Breast epithelium (tissue), 4 donors: ENCODE results near the gene DSCAML1. TPM values are rescaled to one million over a fixed set of nuclear protein-coding genes. Genes with fewer than 3 reads are reported as not detected.

Source experiments
- DNase-seq, 2 donors: peaks; one replicate each; pipeline ENCODE4 v3.0.0-alpha.2; 2019; ENCODE audit warnings: low spot score in 2 of 2
- H3K27ac ChIP-seq, 2 donors: fragments of 200-600 bp; sonication (generic) in 1 of 2; one replicate each; pipeline ENCODE4 v1.5.1; 2016 to 2019; ENCODE audit warnings: mild to moderate bottlenecking in 1 of 2
- H3K27me3 ChIP-seq, 2 donors: fragments of 200-600 bp; sonication (generic) in 1 of 2; one replicate each; pipeline versions ENCODE4 v1.5.1 to v1.6.0; 2017 to 2019; ENCODE audit warnings: control low read depth in 1 of 2, mild to moderate bottlenecking in 1 of 2
- H3K36me3 ChIP-seq: fragments of 200-600 bp; one replicate; pipeline ENCODE4 v1.5.1; 2019
- H3K4me1 ChIP-seq, 2 donors: fragments of 200-600 bp; sonication (generic); one replicate each; pipeline ENCODE4 v1.5.1; 2016 to 2019; ENCODE audit warnings: control low read depth in 1 of 2
- H3K4me3 ChIP-seq, 3 donors: fragments of 200-600 bp; sonication (generic); 1 replicate in 2 of 3; 2 replicates in 1 of 3; pipeline ENCODE4 v1.5.1; 2016 to 2019; ENCODE audit warnings: mild to moderate bottlenecking in 3 of 3, moderate library complexity in 2 of 3
- H3K9me3 ChIP-seq, 2 donors: fragments of 200-600 bp; sonication (generic) in 1 of 2; one replicate each; pipeline ENCODE4 v1.5.1; 2016 to 2019; ENCODE audit warnings: control low read depth in 1 of 2
- POLR2A ChIP-seq: fragments of 450-650 bp; IDR thresholded peaks from one replicate; pipeline ENCODE4 v1.6.1; 2016; ENCODE audit warnings: antibody characterized with exemption, mild to moderate bottlenecking, moderate library complexity
- POLR2AphosphoS5 ChIP-seq, 3 donors: sonication (generic); formaldehyde crosslinking; IDR thresholded peaks; one replicate each; pipeline ENCODE4 v1.6.1; 2017; ENCODE audit warnings: antibody characterized with exemption in 3 of 3
- intact Hi-C: fragments of 100-400 bp; cut with DNase I; formaldehyde crosslinking; loops from one replicate; pipeline ENCODE4 v1.15.1; 2023; ENCODE audit warnings: low total_unique reads
- total RNA-seq, 3 donors: library from RNA; depleted of rRNA; stranded (reverse); fragments of >200 nt; gene quantifications; one replicate each; pipeline ENCODE4 v1.1.0, GENCODE V29; 2016
- TF ChIP-seq, protein P1 (sequence below), 3 donors: fragments of 450-650 bp; IDR thresholded peaks; one replicate each; pipeline ENCODE4 v1.5.1; 2016 to 2017; ENCODE audit warnings: antibody characterized with exemption in 3 of 3, mild to moderate bottlenecking in 3 of 3, moderate library complexity in 3 of 3

The DSCAML1 gene
- total RNA-seq, 3 donors from 2014 or later, result 0.33 to 1.8 (median 0.64) TPM

DNA sequence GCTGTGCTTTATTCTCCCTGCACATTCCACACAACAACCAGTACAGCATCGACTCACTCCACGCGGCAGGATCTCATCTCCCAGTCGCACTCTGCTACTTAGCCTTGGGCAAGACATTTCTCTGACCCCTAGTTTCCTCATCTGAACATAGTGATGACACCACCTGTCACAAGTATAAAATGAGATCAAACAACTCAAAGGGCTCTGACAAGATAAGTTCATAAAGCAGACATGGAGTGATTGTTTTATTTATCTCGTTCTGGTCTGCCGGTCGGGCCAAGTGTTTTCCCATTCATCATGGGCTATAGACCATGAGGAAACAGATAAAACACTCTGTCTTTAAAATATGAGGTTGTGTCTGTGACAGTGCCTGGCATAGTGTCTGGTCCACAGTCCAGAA, 35.0 kb downstream of the DSCAML1 start:
- Histone ChIP-seq H3K36me3 (no peaks in the 10 kb centered on the region), H3K27me3 (no peaks in the 10 kb centered on the region), H3K27ac (no peak overlapping the region), H3K4me3 (no peak overlapping the region), H3K9me3 (no peaks in the 10 kb centered on the region), H3K4me1 (no peaks in the 10 kb centered on the region)
- TF ChIP-seq, protein P1, sequence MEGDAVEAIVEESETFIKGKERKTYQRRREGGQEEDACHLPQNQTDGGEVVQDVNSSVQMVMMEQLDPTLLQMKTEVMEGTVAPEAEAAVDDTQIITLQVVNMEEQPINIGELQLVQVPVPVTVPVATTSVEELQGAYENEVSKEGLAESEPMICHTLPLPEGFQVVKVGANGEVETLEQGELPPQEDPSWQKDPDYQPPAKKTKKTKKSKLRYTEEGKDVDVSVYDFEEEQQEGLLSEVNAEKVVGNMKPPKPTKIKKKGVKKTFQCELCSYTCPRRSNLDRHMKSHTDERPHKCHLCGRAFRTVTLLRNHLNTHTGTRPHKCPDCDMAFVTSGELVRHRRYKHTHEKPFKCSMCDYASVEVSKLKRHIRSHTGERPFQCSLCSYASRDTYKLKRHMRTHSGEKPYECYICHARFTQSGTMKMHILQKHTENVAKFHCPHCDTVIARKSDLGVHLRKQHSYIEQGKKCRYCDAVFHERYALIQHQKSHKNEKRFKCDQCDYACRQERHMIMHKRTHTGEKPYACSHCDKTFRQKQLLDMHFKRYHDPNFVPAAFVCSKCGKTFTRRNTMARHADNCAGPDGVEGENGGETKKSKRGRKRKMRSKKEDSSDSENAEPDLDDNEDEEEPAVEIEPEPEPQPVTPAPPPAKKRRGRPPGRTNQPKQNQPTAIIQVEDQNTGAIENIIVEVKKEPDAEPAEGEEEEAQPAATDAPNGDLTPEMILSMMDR (IDR thresholded peaks at IDR 0.05), result no peak
- no peak for TF ChIP-seq POLR2A
- no peak for TF ChIP-seq POLR2AphosphoS5 (IDR thresholded peaks at IDR 0.05)
- intact Hi-C loops, result no loop called here
- DNase-seq, result no peak

DNA sequence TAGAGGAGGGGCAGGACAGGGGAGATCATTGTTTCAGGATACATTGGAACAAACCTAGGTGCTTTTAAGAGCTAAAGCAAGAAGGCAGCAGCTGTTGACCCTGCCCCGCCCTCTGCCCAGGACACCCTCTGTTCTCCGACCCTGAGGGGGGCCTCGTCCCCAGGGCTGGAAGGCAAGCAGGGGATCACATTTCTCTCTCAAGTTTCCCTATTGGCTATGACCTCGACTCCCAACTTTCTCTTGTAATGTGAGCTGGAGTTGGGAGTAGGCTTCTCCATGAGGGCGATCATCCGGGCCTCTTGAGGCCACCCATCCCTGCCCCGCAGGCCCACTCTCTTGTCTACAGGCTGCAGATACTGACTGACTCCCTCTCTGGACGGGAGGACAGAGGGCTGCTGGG, 37.7 kb downstream of the DSCAML1 start:
- Histone ChIP-seq H3K4me1 (no peaks in the 10 kb centered on the region), H3K9me3 (no peaks in the 10 kb centered on the region), H3K36me3 (no peaks in the 10 kb centered on the region), H3K4me3 (no peak overlapping the region), H3K27ac (no peak overlapping the region), H3K27me3 (no peaks in the 10 kb centered on the region)
- TF ChIP-seq POLR2AphosphoS5 (IDR thresholded peaks at IDR 0.05), result no peak
- no peak for TF ChIP-seq POLR2A
- TF ChIP-seq, protein P1 (IDR thresholded peaks at IDR 0.05), result no peak
- DNase-seq, result no peak
- intact Hi-C loops, result no loop called here

DNA sequence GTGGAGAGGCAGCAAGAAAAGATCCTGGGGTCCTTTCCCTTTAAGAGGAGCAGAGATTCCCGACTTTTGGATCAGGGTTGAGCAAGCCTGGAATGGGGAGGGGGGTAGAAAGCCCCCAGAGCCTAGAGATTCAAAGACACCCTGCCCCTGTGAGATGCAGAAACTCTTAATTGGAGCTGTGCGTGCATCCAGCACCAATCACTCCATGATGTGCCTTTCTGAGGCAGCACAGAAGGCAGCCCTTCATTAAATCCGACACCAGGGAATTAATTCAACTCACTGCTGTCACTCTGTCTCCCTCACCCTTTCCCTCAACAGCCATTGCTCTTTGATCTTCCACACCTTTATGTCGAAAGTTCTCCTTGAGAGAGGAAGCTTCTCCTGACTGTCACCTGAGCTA, 43.0 kb downstream of the DSCAML1 start:
- H3K27me3 ChIP-seq, result no peaks in the 10 kb centered on the region
- no peak overlapping the region for H3K27ac ChIP-seq
- TF ChIP-seq POLR2A (no peak), POLR2AphosphoS5 (IDR thresholded peaks at IDR 0.05) (no peak)
- TF ChIP-seq, protein P1 (IDR thresholded peaks at IDR 0.05), result no peak
- no peak overlapping the region for H3K4me3 ChIP-seq
- H3K4me1 ChIP-seq, result no peaks in the 10 kb centered on the region
- H3K36me3 ChIP-seq, result no peaks in the 10 kb centered on the region
- intact Hi-C loops, result no loop called here
- no peak for DNase-seq
- H3K9me3 ChIP-seq, result no peaks in the 10 kb centered on the region

DNA sequence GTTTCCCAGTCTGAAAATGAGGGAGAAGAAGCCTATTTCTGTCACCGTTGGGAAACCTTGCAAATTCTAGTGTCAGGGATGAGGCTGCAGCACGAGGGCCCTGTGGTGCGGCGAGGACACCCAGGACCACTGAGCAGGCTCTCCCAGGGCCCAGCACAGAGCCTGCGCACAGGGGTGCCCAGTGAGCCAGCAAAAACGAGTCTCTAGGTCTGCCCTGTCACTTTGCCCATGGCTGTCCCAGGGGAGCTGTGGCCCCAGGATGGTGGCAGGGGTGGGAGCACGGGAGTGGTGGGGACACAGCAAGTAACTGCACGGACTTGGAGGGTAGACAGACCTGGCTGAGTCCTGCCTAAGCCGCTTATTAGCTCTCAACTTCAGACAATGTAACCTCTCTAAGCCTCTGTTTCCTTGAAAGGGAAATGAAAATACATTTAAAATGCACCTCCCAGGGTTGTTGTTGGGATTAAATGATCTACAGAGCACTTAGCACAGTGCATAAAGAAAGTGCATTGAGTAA, 44.2 kb downstream of the DSCAML1 start:
- intact Hi-C loops, result no loop called here
- H3K4me1 ChIP-seq, result no peaks in the 10 kb centered on the region
- TF ChIP-seq POLR2AphosphoS5 (IDR thresholded peaks at IDR 0.05) (no peak), POLR2A (no peak)
- TF ChIP-seq, protein P1 (IDR thresholded peaks at IDR 0.05), result no peak
- H3K36me3 ChIP-seq, result no peaks in the 10 kb centered on the region
- H3K27me3 ChIP-seq, result no peaks in the 10 kb centered on the region
- no peak overlapping the region for H3K27ac ChIP-seq
- DNase-seq, result no peak
- no peaks in the 10 kb centered on the region for H3K9me3 ChIP-seq
- H3K4me3 ChIP-seq, result no peak overlapping the region

DNA sequence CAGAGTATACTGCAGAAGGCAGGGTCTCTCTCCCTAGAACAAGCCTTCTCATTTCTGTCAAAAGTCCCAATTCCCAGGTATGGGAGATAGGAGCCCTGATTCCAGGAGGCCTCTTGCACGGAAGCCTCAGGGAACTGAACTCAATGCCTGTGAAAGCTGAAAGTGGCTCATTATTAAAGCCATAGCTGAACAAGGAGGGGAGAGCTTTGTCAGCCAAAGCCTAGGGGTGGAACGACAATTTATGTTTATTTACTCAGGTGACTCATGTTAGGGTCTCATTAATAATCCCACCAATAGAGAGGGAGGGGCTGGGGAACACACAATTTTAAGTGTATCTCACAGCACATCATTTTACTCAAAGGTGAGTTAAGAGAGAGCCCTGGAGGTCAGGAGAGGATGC, 44.9 kb downstream of the DSCAML1 start:
- Histone ChIP-seq H3K27ac (no peak overlapping the region), H3K4me1 (no peaks in the 10 kb centered on the region), H3K36me3 (no peaks in the 10 kb centered on the region), H3K27me3 (no peaks in the 10 kb centered on the region), H3K4me3 (no peak overlapping the region), H3K9me3 (no peaks in the 10 kb centered on the region)
- intact Hi-C loops, result no loop called here
- TF ChIP-seq POLR2AphosphoS5 (IDR thresholded peaks at IDR 0.05) (no peak), POLR2A (no peak)
- TF ChIP-seq, protein P1 (IDR thresholded peaks at IDR 0.05), result no peak
- DNase-seq, result no peak
